Measurements from ENCODE around the gene CAPN7.

- TF ChIP-seq, protein P1, sequence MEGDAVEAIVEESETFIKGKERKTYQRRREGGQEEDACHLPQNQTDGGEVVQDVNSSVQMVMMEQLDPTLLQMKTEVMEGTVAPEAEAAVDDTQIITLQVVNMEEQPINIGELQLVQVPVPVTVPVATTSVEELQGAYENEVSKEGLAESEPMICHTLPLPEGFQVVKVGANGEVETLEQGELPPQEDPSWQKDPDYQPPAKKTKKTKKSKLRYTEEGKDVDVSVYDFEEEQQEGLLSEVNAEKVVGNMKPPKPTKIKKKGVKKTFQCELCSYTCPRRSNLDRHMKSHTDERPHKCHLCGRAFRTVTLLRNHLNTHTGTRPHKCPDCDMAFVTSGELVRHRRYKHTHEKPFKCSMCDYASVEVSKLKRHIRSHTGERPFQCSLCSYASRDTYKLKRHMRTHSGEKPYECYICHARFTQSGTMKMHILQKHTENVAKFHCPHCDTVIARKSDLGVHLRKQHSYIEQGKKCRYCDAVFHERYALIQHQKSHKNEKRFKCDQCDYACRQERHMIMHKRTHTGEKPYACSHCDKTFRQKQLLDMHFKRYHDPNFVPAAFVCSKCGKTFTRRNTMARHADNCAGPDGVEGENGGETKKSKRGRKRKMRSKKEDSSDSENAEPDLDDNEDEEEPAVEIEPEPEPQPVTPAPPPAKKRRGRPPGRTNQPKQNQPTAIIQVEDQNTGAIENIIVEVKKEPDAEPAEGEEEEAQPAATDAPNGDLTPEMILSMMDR (IDR thresholded peaks at IDR 0.05), result no peak
- TF ChIP-seq POLR2A (IDR thresholded peaks at IDR 0.05), result no peak
Observed at GRCh38 chr3:15174953-15175352, 31.1 kb upstream of the CAPN7 start.
